HCT116 (cell line): ENCODE data around the gene POP7. TPM values are rescaled to one million over a fixed set of nuclear protein-coding genes. Genes with fewer than 3 reads are reported as not detected.

ENCODE experiments used
- ATAC-seq: fragments of 200-7000 bp; cut with Tn5 transposase; 2 replicates; pipeline ENCODE4 v1.9.1; 2020; ENCODE audit warnings: mild to moderate bottlenecking, moderate library complexity
- BruUV-seq: library from RNA; stranded (reverse); fragments of 400-500 nt; replicated peaks from 2 replicates; lab custom pipeline; 2021; lab: Mats Ljungman, UMichigan
- CTCF ChIA-PET: fragments of 300-600 bp; sonication (Branson Sonifier 250); formaldehyde crosslinking; loops from one replicate; lab custom pipeline; 2021; ENCODE audit warnings: antibody characterized with exemption; lab: Charles Lee
- POLR2A ChIA-PET: fragments of 300-600, 350-600 bp; sonication (Branson Sonifier 250); formaldehyde crosslinking; loops from one replicate; lab custom pipeline; 2021; ENCODE audit warnings: antibody characterized with exemption; lab: Charles Lee
- RAD21 ChIA-PET, 2 experiments: fragments of 300-600 bp; sonication (Branson Sonifier 250); formaldehyde crosslinking; loops; one replicate each; lab custom pipeline; 2023; ENCODE audit warnings: low total read pairs in 2 of 2; ENCODE audit not compliant: uncharacterized antibody in 2 of 2, unreplicated experiment in 2 of 2, low non-redundant PET in 1 of 2; lab: Charles Lee
- DNase-seq: peaks from one replicate; pipeline ENCODE4 v3.0.0-alpha.2; 2010; ENCODE audit warnings: low read depth, low spot score
- H2AFZ ChIP-seq: fragments of 200-600 bp; shearing (Covaris generic), sonication (generic); 2 replicates; pipeline ENCODE4 v1.6.1; 2017; ENCODE audit warnings: low read depth, mixed run types, mixed read lengths, antibody characterized with exemption, low read length; ENCODE audit not compliant: poor library complexity, severe bottlenecking
- H3K27ac ChIP-seq: 2 replicates; pipeline ENCODE4 v1.5.1; 2012; ENCODE audit warnings: low read depth, low read length
- H3K27me3 ChIP-seq: fragments of 200-600 bp; sonication (generic); 2 replicates; pipeline ENCODE4 v1.6.1; 2016; ENCODE audit warnings: mixed run types, low read length, mixed read lengths; ENCODE audit not compliant: insufficient read depth
- H3K36me3 ChIP-seq, 2 experiments: fragments of 200-500 bp in 1 of 2; fragments of 200-600 bp in 1 of 2; sonication (Bioruptor generic) in 1 of 2; sonication (generic) in 1 of 2; 2 replicates each; pipeline versions ENCODE4 v1.5.1 to v1.6.1; 2014 to 2016; ENCODE audit warnings: low read length in 2 of 2, inconsistent platforms in 1 of 2, mixed read lengths in 1 of 2, mixed run types in 1 of 2; ENCODE audit not compliant: insufficient read depth in 2 of 2, control insufficient read depth in 1 of 2
- H3K4me1 ChIP-seq, 2 experiments: fragments of 200-600 bp in 1 of 2; sonication (generic) in 1 of 2; 2 replicates each; pipeline versions ENCODE4 v1.5.1 to v1.6.1; 2012 to 2017; ENCODE audit warnings: low read length in 2 of 2, inconsistent platforms in 1 of 2, mild to moderate bottlenecking in 1 of 2, mixed read lengths in 1 of 2, mixed run types in 1 of 2, moderate library complexity in 1 of 2; ENCODE audit not compliant: insufficient read depth in 2 of 2, control insufficient read depth in 1 of 2
- H3K4me2 ChIP-seq: fragments of 200-600 bp; sonication (generic); 2 replicates; pipeline ENCODE4 v1.6.1; 2017; ENCODE audit warnings: mixed run types, low read length, mixed read lengths
- H3K4me3 ChIP-seq, 2 experiments: fragments of 200-600 bp in 1 of 2; sonication (generic) in 1 of 2; replicated peaks in 1 of 2; 2 replicates each; pipeline ENCODE4 v1.5.1; 2011 to 2016; ENCODE audit warnings: low read length in 2 of 2, control low read depth in 1 of 2, low read depth in 1 of 2, mild to moderate bottlenecking in 1 of 2, mixed read lengths in 1 of 2, mixed run types in 1 of 2
- H3K79me2 ChIP-seq: fragments of 200-600 bp; sonication (generic); 2 replicates; pipeline ENCODE4 v1.6.1; 2017; ENCODE audit warnings: mild to moderate bottlenecking, mixed run types, low read length, moderate library complexity, mixed read lengths; ENCODE audit not compliant: insufficient read depth
- H3K9ac ChIP-seq: fragments of 200-600 bp; sonication (generic); 2 replicates; pipeline ENCODE4 v1.6.1; 2016; ENCODE audit warnings: low read length, mixed read lengths
- H3K9me2 ChIP-seq: fragments of 200-600 bp; sonication (generic), shearing (Covaris generic); 2 replicates; pipeline ENCODE4 v1.6.1; 2017; ENCODE audit warnings: mixed run types, mild to moderate bottlenecking, moderate library complexity; ENCODE audit not compliant: insufficient read depth
- H3K9me3 ChIP-seq, 2 experiments: fragments of 200-500 bp in 1 of 2; fragments of 200-600 bp in 1 of 2; sonication (Bioruptor generic) in 1 of 2; sonication (generic) in 1 of 2; 2 replicates each; pipeline ENCODE4 v1.6.1; 2014 to 2017; ENCODE audit warnings: low read length in 2 of 2, mixed read lengths in 2 of 2, inconsistent platforms in 1 of 2, low read depth in 1 of 2, mild to moderate bottlenecking in 1 of 2, mixed run types in 1 of 2, moderate library complexity in 1 of 2; ENCODE audit not compliant: control insufficient read depth in 1 of 2, insufficient read depth in 1 of 2
- H4K20me1 ChIP-seq: fragments of 200-600 bp; sonication (generic), shearing (Covaris generic); 2 replicates; pipeline ENCODE4 v1.6.1; 2017; ENCODE audit warnings: mixed run types, mild to moderate bottlenecking, moderate library complexity; ENCODE audit not compliant: insufficient read depth
- CBX3 ChIP-seq: IDR thresholded peaks from 2 replicates; pipeline ENCODE4 v1.6.1; 2012; ENCODE audit warnings: low read depth
- CEBPB ChIP-seq: IDR thresholded peaks from 2 replicates; pipeline ENCODE4 v1.6.1; 2012; ENCODE audit warnings: low read depth
- CTCF ChIP-seq, 3 experiments: fragments of 200-600 bp in 1 of 3; sonication (generic) in 1 of 3; IDR thresholded peaks in 2 of 3; conservative IDR thresholded peaks in 1 of 3; 2 replicates each; pipeline ENCODE4 v1.5.1; 2012 to 2017; ENCODE audit warnings: low read depth in 2 of 3, low read length in 2 of 3, antibody characterized with exemption in 1 of 3, borderline replicate concordance in 1 of 3, control low read depth in 1 of 3, mild to moderate bottlenecking in 1 of 3, mixed read lengths in 1 of 3, mixed run types in 1 of 3, moderate library complexity in 1 of 3; ENCODE audit not compliant: insufficient read depth in 1 of 3
- EGR1 ChIP-seq: IDR thresholded peaks from 2 replicates; pipeline ENCODE4 v1.6.1; 2012; ENCODE audit warnings: low read depth
- EZH2 ChIP-seq: fragments of 200-600 bp; sonication (generic); IDR thresholded peaks from 2 replicates; pipeline ENCODE4 v1.6.1; 2017; ENCODE audit warnings: antibody characterized with exemption, mixed run types
- EZH2phosphoT487 ChIP-seq: fragments of 200-600 bp; IDR thresholded peaks from 2 replicates; pipeline ENCODE4 v1.6.1; 2018; ENCODE audit warnings: antibody characterized with exemption, borderline replicate concordance
- JUND ChIP-seq: IDR thresholded peaks from 2 replicates; pipeline ENCODE4 v1.6.1; 2012
- MAX ChIP-seq: IDR thresholded peaks from 2 replicates; pipeline ENCODE4 v1.6.1; 2012
- POLR2A ChIP-seq: IDR thresholded peaks from 2 replicates; pipeline ENCODE4 v1.7.0; 2011; ENCODE audit warnings: borderline replicate concordance; ENCODE audit not compliant: insufficient read depth, insufficient read length; ENCODE audit errors: extremely low read depth
- POLR2AphosphoS5 ChIP-seq: IDR thresholded peaks from 2 replicates; pipeline ENCODE4 v1.6.1; 2011; ENCODE audit warnings: mild to moderate bottlenecking, low read depth, low read length, moderate library complexity
- RAD21 ChIP-seq: IDR thresholded peaks from 2 replicates; pipeline ENCODE4 v1.6.1; 2012; ENCODE audit warnings: low read depth, mild to moderate bottlenecking
- SIN3A ChIP-seq: IDR thresholded peaks from 2 replicates; pipeline ENCODE4 v1.6.1; 2012; ENCODE audit warnings: low read depth
- SP1 ChIP-seq: IDR thresholded peaks from 2 replicates; pipeline ENCODE4 v1.6.1; 2012; ENCODE audit warnings: low read depth
- SRF ChIP-seq: IDR thresholded peaks from 2 replicates; pipeline ENCODE4 v1.6.1; 2012; ENCODE audit warnings: low read depth
- TCF7L2 ChIP-seq: IDR thresholded peaks from 2 replicates; pipeline ENCODE4 v1.7.0; 2011; ENCODE audit warnings: borderline replicate concordance, inconsistent platforms; ENCODE audit not compliant: insufficient read depth, insufficient read length; ENCODE audit errors: extremely low read depth
- YY1 ChIP-seq: IDR thresholded peaks from 2 replicates; pipeline ENCODE4 v1.6.1; 2011; ENCODE audit warnings: low read length, low read depth, moderate library complexity, mild to moderate bottlenecking; ENCODE audit not compliant: insufficient replicate concordance; ENCODE audit errors: extremely low read depth
- ZFX ChIP-seq: fragments of 450-650 bp; IDR thresholded peaks from 2 replicates; pipeline ENCODE4 v1.6.1; 2017
- ZNF274 ChIP-seq: fragments of 200-500 bp; sonication (Bioruptor generic); IDR thresholded peaks from 2 replicates; pipeline ENCODE4 v1.6.1; 2014; ENCODE audit warnings: mild to moderate bottlenecking, low read depth, low read length, inconsistent platforms
- intact Hi-C: fragments of 100-400 bp; cut with micrococcal nuclease; formaldehyde crosslinking; loops from 2 replicates; pipeline ENCODE4 v1.10.0; 2022
- total RNA-seq: library from RNA; stranded (reverse); gene quantifications from one replicate; pipeline ENCODE4 v1.2.1, GENCODE V29; 2021; ENCODE audit not compliant: unreplicated experiment
- TF ChIP-seq, protein P1 (sequence below): IDR thresholded peaks from 2 replicates; pipeline ENCODE4 v1.6.1; 2012
- TF ChIP-seq, protein P2 (sequence below): IDR thresholded peaks from 2 replicates; pipeline ENCODE4 v1.6.1; 2012; ENCODE audit warnings: low read depth

POP7 gene
- total RNA-seq, 1 experiment from 2014 or later = 67.5 TPM

GRCh38 chr7:100679129-100679926, 26.6 kb upstream of the POP7 start:
- TF ChIP-seq, protein P1, sequence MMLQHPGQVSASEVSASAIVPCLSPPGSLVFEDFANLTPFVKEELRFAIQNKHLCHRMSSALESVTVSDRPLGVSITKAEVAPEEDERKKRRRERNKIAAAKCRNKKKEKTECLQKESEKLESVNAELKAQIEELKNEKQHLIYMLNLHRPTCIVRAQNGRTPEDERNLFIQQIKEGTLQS = no peak
- TF ChIP-seq CEBPB (no peak), YY1 (no peak), SIN3A (no peak), POLR2A (no peak), EGR1 (no peak), MAX (no peak), EZH2phosphoT487 (no peak), POLR2AphosphoS5 (no peak; the same call in 1 of the 2 replicates), CTCF (IDR thresholded peaks at IDR 0.05 in 2 of 3, conservative IDR thresholded peaks at IDR 0.05 in 1 of 3; ENCODE audit: borderline replicate concordance in 1 of 3, insufficient read depth in 1 of 3, low read depth in 2 of 3, low read length in 2 of 3) (no peak), RAD21 (no peak), ZNF274 (no peak), TCF7L2 (no peak), CBX3 (no peak), SRF (no peak), EZH2 (no peak), JUND (no peak), ZFX (no peak), SP1 (no peak)
- TF ChIP-seq, protein P2, sequence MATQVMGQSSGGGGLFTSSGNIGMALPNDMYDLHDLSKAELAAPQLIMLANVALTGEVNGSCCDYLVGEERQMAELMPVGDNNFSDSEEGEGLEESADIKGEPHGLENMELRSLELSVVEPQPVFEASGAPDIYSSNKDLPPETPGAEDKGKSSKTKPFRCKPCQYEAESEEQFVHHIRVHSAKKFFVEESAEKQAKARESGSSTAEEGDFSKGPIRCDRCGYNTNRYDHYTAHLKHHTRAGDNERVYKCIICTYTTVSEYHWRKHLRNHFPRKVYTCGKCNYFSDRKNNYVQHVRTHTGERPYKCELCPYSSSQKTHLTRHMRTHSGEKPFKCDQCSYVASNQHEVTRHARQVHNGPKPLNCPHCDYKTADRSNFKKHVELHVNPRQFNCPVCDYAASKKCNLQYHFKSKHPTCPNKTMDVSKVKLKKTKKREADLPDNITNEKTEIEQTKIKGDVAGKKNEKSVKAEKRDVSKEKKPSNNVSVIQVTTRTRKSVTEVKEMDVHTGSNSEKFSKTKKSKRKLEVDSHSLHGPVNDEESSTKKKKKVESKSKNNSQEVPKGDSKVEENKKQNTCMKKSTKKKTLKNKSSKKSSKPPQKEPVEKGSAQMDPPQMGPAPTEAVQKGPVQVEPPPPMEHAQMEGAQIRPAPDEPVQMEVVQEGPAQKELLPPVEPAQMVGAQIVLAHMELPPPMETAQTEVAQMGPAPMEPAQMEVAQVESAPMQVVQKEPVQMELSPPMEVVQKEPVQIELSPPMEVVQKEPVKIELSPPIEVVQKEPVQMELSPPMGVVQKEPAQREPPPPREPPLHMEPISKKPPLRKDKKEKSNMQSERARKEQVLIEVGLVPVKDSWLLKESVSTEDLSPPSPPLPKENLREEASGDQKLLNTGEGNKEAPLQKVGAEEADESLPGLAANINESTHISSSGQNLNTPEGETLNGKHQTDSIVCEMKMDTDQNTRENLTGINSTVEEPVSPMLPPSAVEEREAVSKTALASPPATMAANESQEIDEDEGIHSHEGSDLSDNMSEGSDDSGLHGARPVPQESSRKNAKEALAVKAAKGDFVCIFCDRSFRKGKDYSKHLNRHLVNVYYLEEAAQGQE = no peak
- ATAC-seq (no peak), DNase-seq (no peak)
- RAD21 ChIA-PET = no interaction called here
- POLR2A ChIA-PET = no interaction called here
- Histone ChIP-seq H2AFZ (no peak overlapping the region), H3K79me2 (peaks cover 24% of the 10 kb centered on the region), H3K27me3 (no peaks in the 10 kb centered on the region), H3K27ac (no peak overlapping the region; the same call in 1 of the 2 replicates), H3K9me3 (no peaks in the 10 kb centered on the region), H3K9me2 (no peaks in the 10 kb centered on the region), H4K20me1 (no peaks in the 10 kb centered on the region), H3K4me3 (no peak overlapping the region), H3K4me1 (peaks cover 0 to 5% of the 10 kb centered on the region in 2 experiments; a peak in 1 of 4 replicates), H3K4me2 (no peak overlapping the region), H3K36me3 (peaks cover 20 to 21% of the 10 kb centered on the region in 2 experiments; a peak in 3 of 4 replicates), H3K9ac (no peak overlapping the region)
- intact Hi-C loops = no loop called here
- CTCF ChIA-PET = no interaction called here
- BruUV-seq = no TSS peak
